Right lobe of liver (tissue), 4 donors: ENCODE measurements around the gene CTTNBP2.

Source experiments
- CTCF ChIP-seq, 4 donors: fragments of 200-600 bp in 3 of 4; fragments of 450-650 bp in 1 of 4; IDR thresholded peaks; one replicate each; pipeline versions ENCODE4 v1.5.1 to v1.8.0; 2016 to 2022; ENCODE audit warnings: antibody characterized with exemption in 4 of 4, mild to moderate bottlenecking in 2 of 4
- POLR2A ChIP-seq: fragments of 450-650 bp; IDR thresholded peaks from one replicate; pipeline ENCODE4 v1.6.1; 2017; ENCODE audit warnings: antibody characterized with exemption, mild to moderate bottlenecking
- donor health status: DM: no; HTN: no; CAD: no.
- donor health status: DM: no; HTN: no; CAD: no.
- donor health status: DM: no; HTN: yes; CAD: no.

- no peak for TF ChIP-seq POLR2A
- TF ChIP-seq CTCF (IDR thresholded peaks at IDR 0.05), result no peak
Observed at GRCh38 chr7:117719377-117719776, 153.9 kb downstream of the CTTNBP2 start.
